Activated CD4-positive, alpha-beta T cell treated with anti-CD3 and anti-CD28 coated beads, Interleukin-2, amount 50 U/mL, for 48 hours (primary cell): Measurements from ENCODE around the gene CSH2.
A peak's percentile ranks its signal among the peaks of the same experiment; 100 is the strongest.

Experiments
- DNase-seq, 2 experiments: peaks; one replicate each; pipeline ENCODE4 v3.0.0-alpha.2; 2020

Gene CSH2

DNA sequence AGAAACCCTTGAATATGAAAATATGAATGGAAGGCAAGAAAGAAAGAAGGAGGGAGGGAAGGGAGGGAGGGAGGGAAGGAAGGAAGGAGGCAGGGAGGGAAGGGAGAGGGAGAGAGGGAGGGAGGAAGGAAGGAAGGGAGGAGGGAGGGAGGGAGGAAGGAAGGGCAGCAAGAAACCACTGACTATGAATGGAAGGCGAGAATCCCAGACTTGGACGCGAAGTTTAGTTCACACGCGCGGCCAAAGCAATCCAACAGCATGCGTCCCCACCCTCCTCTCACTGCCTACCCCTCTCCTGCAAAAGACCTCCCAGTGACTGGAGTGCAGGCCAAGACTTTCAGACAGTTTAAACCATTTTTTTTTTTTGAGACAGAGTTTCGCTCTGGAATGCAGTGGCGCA lies 23.1 kb downstream of the CSH2 start:
- DNase-seq = no peak

- peak; percentile 98 to 99 for DNase-seq
These were observed 24.4 kb downstream of the CSH2 start for GRCh38 chr17:63848834-63849689.

- no peak for DNase-seq
These were observed 25.8 kb downstream of the CSH2 start for GRCh38 chr17:63847525-63848249.

DNA sequence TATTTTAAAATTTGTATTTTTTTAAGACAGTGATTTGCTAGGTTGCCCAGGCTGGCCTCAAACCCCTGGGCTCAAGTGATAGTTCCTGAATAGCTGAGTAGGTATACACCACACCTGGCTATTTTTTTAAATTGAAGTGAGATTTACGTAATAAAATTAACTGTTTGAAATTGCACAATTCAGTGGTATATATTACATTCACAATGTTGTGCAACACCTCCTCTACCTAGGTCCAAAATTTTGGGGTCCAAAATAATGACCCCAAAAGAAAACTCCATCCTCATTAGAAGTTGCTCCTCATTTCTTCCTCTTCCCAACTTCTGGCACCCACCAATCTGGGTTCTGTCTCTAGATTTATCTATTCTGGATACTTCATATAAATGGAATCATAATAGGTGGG lies 28.0 kb downstream of the CSH2 start:
- DNase-seq = no peak

DNA sequence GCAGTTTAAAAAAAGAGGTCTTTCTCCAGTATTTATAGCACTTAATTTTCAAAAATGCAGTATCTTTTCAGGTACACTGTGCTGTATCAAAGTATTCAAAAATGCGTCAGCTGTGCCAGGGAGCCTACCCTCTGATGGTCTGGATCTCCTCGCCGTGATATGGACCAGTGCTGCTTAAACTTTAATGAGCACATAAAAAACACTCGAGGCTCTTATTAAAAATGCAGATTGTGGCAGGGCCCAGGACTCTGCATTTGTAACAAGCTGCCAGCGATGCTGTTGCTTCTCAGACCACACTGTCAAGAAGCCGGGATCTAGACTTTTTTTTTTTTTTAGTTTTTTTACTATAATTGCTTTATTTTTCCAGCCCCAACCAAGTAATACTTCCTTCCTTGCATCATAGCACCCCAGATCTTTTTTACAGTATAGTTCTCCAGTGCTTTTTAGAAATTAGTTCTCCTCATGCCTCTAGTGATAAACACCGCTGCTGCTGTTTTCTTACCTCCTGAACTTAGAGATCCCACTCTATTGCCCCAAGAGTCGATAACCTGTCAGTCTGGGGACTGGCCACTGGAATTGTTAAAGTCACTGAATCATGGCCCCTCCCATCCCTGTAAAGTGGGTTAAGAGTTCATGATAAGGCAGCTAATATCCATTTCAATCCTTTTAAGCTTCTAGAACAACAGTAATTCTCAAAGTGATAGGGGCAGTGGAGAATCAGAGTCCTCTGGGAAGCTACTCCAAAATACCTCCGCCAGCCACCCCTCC lies 29.4 kb downstream of the CSH2 start:
- no peak for DNase-seq

DNA sequence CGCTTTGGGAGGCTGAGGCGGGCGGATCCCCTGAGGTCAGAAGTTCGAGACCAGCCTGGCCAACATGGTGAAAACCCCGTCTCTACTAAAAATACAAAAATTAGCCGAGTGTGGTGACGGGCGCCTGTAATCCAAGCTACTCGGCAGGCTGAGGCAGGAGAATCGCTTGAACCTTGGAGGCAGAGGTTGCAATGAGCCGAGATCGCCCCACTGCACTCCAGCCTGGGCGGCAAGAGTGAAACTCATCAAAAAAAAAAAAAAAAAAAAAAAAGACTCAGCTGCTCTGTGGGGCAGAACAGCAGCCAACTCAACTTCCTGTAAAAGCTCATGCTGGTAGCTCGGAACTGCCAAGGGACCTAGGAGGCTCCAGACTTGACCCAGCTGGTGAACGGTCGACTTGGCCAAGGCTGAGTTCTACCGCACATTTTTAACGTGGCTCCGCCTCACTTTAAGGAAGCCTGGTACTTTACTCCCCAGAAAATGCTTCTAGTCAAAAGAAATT lies 30.0 kb downstream of the CSH2 start:
- peak in 1 of 2 experiments; percentile 40 for DNase-seq

GRCh38 chr17:63842540-63843386 lies 30.7 kb downstream of the CSH2 start, which contains the start of gene SMARCD2:
TSS of gene SMARCD2 (minus strand) at chr17:63842685. CDS start at chr17:63842674, 11 bp downstream.
- DNase-seq = peak; percentile 99 to 100

DNA sequence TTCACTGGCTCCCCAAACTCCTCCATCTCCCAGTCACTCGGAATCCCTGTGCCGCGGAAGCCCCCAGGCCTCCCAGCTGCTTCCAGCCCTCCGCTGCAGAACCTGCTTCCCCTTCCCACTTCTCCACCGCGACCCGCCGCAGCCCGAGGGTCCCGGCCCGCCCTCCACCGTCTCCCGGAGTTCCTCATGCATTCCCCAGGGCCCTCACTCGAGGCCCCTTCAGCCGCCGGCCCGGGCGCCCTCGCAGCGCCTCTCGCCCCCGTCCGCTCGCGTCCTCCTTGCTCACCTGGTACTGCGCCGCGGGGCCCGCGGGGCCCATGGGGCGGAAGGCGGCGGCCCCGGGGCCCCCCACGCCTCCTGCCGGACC lies 31.3 kb downstream of the CSH2 start:
- no peak for DNase-seq

DNA sequence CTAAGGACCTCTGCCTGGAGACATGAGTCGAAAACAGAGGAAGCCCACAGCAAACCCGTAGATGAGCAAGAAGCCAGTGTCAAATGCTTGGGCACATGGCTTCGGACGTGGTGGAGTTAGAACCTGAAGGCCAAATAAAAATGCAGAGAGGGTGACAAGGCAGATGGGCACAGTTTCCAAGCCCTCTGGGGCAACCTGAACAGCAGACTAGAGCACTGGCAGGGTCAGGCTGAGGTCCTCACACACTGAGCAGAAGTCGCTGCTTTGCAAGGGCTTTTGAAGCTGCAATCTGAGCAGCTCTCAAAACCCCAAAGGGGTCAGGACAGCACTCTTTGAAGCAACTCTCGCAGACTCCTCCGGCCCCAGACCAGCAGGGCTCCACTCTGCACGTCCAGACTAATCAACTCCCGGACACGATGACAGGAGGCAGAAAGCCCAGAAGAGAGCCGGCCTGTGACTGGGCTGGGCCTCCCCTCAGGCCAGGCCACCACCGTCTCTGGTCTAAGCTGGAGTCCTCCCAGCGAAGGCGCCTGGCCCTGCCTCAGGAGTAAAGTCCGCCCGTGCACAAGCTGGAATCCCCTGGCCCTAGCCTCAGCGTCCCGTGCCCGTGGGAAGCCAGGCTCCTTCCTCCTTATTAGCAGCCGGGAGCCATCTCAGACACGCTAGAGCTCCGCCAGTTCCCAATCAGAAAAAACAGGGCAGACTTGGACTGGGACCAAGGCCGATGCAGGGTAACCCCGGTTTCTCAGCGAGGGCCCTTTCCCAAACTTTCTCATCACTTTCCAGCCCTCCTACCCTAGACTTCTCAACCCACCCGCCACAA lies 31.9 kb downstream of the CSH2 start:
- DNase-seq = peak; percentile 36 to 38

DNA sequence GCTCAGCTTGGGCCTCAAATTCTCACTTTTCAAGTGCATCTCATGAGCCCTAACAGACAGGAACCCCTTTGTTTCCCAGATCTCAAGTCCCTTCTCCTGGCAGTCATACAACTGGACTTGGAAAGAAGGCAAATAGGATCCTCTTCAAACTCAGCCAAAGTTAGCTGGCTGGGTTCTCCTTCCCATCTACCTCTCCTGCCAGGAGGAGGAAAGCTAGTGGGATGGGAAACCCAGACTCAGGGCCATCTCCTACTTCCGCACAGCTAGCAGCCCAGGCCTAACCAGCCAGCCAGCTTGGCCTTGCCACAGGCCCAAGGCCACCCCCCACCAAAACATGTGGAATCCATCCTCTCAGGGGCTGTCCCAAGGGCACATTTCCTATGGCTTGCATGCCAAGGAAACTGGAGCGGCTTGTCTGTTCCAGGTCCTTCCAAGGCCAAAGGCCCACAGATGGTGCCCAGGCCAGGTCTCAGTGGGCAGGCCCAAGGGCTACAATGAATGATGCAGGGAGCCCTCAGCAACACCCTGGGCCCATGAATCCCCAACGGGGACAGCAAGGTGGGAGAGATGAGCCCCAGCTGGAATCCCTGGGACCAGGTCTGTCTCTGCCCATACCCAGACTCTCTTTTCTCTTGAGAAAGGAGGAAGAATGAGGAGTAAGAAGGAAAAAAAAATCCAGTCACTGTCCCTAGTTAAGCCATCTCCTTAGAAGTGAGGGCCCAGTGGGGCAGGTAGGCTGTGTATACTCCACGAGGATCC lies 32.7 kb downstream of the CSH2 start:
- DNase-seq = no peak

GRCh38 chr17:63838631-63839171 lies 34.8 kb downstream of the CSH2 start:
- no peak for DNase-seq

DNA sequence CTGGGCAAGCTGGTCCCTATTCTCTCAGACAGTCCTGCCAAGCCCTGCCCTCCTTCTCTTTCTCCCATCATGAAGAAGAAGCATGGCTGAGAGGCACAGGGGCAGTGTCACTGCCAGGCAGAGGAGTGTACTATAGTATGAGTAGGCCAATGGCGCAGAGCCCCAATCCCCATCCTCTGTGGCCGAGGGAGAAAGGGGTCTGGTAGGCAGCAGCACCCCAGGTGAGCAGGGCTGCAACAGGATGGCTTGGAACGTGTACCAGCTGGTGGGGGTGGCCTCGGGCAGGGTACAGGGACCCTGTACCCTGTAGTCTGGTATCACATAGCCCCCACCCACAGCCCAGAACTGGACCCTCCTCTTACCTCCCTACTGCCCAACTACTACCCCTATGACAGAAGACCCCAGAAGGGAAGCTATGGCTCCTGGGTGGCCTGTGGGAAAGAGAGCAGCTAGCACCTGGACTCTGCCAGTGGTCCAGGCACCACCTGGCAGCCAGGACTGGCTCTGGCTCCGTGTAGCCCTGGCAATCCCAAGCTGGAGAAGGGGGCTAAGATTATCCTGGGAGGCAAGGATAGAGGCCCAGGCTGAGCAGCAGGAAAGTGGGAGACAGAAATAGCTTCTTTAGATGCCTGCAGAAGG lies 35.4 kb downstream of the CSH2 start:
- DNase-seq = no peak

DNA sequence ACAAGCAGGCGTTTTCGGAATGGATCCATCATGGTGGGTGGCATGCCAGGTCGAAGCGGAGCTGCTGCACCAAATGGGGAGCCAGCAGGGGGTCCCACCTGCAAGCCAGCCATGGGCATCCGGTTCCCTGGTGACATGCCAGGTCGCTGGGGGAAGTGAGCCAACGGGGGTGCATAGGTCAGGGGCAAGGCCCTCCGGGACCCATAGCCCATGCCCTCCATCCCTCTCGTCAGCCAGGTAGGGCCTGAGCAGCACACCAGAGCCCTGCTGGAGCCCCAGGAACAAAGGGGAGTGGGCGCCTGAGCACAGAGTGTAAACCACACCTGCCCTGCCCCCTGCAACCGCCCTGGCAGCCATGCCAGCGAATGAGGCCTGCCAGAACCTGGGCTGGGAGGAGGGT lies 36.0 kb downstream of the CSH2 start:
- no peak for DNase-seq

DNA sequence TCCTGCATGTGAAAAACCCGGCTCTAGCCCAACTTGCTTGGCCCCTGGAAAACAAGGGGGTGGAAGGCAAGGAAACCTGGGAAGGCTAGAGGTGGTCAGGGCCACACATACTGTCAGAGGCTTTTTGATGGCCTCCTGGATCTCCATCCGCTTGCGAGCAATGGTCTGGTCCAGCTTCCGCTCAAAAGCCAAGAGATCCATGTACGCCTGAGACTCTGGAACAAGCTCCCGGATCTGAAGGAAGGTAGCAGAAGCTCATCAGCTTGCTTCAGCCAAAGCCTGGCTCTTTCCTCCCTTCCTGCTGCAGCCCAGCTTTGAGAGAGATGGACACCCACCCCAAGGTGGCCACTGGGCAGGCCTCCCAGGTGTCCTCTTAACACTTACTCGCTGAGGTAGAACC lies 36.7 kb downstream of the CSH2 start:
- DNase-seq = no peak

- no peak for DNase-seq
These were observed 38.2 kb downstream of the CSH2 start for GRCh38 chr17:63835167-63835720.

- DNase-seq = peak; percentile 64 to 75
These were observed 38.9 kb downstream of the CSH2 start for GRCh38 chr17:63834431-63835166.

DNA sequence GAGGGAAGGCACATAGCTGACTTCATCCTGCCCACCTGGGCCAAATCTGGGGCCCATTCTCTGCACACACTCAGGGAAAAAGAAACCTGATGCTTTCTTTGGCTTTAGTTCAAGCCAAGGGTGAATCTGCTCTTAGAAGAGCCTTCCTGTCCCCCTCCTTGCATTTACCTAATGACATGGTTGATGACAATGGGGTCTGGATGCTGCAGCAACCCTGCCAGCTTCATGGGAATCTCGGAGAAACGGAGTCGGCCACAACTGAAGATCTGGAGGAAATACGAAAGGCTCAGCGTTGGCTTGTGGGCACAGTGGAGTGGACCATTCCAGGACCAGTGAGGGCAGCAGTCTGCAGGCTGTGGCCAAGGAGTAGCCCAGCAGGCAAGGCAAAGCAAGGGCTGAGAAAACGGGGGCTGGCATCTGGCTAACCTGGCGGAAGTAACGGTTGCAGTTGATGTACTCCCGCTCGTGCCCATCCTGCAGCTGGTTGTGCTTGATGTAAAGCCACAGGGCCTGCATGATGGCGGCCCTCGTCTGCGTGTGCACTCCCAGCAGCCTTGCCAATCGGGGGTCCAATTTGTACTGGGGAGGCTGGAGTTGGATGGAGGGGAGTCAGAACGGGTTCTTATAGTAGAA lies 39.6 kb downstream of the CSH2 start:
- DNase-seq = no peak
